Spleen (tissue), 7 donors: ENCODE measurements around the gene ASTL.

Experiments
- POLR2A ChIP-seq, 3 donors: fragments of 450-650 bp; IDR thresholded peaks; one replicate each; pipeline ENCODE4 v1.5.1; 2017; ENCODE audit warnings: antibody characterized with exemption in 3 of 3, mild to moderate bottlenecking in 1 of 3
- POLR2AphosphoS5 ChIP-seq, 3 donors: sonication (generic); formaldehyde crosslinking; IDR thresholded peaks; one replicate each; pipeline ENCODE4 v1.5.1; 2017; ENCODE audit warnings: antibody characterized with exemption in 3 of 3
- TF ChIP-seq, protein P1 (sequence below), 11 experiments: fragments of 200-600 bp in 7 of 11; fragments of 450-650 bp in 4 of 11; sonication (generic) in 4 of 11; IDR thresholded peaks in 8 of 11; conservative IDR thresholded peaks in 3 of 11; 1 replicate in 7 of 11; 2 replicates in 4 of 11; pipeline versions ENCODE4 v1.4.0 to v1.8.0; 2016 to 2021; ENCODE audit warnings: antibody characterized with exemption in 11 of 11, inconsistent platforms in 4 of 11, mild to moderate bottlenecking in 1 of 11
- donor health status: DM: no; HTN: no; CAD: no; lungs with moderate emphysema.
- donor health status: DM: no; HTN: no; CAD: no.
- donor health status: DM: no; HTN: no; CAD: no.

DNA sequence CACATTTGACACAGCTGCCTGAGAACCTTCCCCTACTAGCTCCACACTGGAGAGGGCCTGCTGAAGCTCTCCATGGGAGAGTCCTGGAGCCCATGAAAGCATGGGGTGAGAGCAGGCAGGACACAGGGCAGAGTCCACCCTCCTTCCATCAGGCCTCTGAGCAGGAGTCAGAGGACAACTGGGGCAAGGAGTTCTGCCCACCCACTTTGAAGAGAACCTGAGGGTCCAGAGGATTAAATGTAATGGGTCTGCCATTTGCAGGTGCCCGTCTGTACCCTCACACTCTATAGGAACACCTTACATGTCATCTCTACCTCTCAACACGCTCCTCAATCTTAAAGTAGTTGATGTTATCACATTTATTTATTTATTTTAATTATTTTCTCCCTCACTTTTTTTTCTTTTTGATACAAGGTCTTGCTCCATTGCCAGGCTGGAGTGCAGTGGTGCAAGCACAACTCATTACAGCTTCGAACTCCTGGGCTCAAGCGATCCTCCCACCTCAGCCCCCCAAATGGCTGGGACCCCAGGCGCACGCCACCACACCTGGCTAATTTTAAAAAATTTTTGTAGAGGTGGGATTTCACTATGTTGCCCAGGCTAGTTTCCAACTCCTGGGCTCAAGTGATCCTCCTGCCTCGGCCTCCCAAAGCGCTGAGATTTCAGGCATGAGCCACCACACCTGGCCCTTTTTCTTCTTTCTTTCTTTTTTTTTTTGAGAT, 32.1 kb downstream of the ASTL start:
- TF ChIP-seq, protein P1, sequence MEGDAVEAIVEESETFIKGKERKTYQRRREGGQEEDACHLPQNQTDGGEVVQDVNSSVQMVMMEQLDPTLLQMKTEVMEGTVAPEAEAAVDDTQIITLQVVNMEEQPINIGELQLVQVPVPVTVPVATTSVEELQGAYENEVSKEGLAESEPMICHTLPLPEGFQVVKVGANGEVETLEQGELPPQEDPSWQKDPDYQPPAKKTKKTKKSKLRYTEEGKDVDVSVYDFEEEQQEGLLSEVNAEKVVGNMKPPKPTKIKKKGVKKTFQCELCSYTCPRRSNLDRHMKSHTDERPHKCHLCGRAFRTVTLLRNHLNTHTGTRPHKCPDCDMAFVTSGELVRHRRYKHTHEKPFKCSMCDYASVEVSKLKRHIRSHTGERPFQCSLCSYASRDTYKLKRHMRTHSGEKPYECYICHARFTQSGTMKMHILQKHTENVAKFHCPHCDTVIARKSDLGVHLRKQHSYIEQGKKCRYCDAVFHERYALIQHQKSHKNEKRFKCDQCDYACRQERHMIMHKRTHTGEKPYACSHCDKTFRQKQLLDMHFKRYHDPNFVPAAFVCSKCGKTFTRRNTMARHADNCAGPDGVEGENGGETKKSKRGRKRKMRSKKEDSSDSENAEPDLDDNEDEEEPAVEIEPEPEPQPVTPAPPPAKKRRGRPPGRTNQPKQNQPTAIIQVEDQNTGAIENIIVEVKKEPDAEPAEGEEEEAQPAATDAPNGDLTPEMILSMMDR (IDR thresholded peaks at IDR 0.05 in 8 of 11, conservative IDR thresholded peaks at IDR 0.05 in 3 of 11) = no peak
- no peak for TF ChIP-seq POLR2AphosphoS5 (IDR thresholded peaks at IDR 0.05)
- no peak for TF ChIP-seq POLR2A (IDR thresholded peaks at IDR 0.05)
